Left cardiac atrium (tissue), 4 donors: Measurements from ENCODE around the gene TEN1. TPM values are rescaled to one million over a fixed set of nuclear protein-coding genes. Genes with fewer than 3 reads are reported as not detected.

Experiments used
- ATAC-seq, 2 donors: fragments of 200-7000 bp; cut with Tn5 transposase; one replicate each; pipeline ENCODE4 v1.9.1; 2020; ENCODE audit warnings: mild to moderate bottlenecking in 2 of 2, moderate library complexity in 2 of 2
- DNase-seq: peaks from one replicate; pipeline ENCODE4 v3.0.0-alpha.2; 2020
- intact Hi-C, 2 donors: fragments of 100-400 bp; cut with DNase I; formaldehyde crosslinking; loops; one replicate each; pipeline versions ENCODE4 v1.14.1 to v1.15.1; 2022 to 2023
- total RNA-seq, 2 donors: library from RNA; stranded (reverse); fragmentation: NEBNext Ultra II Directional; extraction: Animal tissue kit (Norgen Biotek cat#: 25700); gene quantifications; one replicate each; pipeline ENCODE4 v1.2.1, GENCODE V29; 2021
- donor health status: DM: no; HTN: yes; CAD: no.
- donor health status: DM: no; HTN: yes; CAD: no; lungs with severe emphysema.
- donor health status: DM: yes; HTN: yes; CAD: no.
- donor health status: Dilated cardiomyopathy.

TEN1 gene
- total RNA-seq, 2 donors from 2014 or later: 10.2 to 12.2 TPM

DNA sequence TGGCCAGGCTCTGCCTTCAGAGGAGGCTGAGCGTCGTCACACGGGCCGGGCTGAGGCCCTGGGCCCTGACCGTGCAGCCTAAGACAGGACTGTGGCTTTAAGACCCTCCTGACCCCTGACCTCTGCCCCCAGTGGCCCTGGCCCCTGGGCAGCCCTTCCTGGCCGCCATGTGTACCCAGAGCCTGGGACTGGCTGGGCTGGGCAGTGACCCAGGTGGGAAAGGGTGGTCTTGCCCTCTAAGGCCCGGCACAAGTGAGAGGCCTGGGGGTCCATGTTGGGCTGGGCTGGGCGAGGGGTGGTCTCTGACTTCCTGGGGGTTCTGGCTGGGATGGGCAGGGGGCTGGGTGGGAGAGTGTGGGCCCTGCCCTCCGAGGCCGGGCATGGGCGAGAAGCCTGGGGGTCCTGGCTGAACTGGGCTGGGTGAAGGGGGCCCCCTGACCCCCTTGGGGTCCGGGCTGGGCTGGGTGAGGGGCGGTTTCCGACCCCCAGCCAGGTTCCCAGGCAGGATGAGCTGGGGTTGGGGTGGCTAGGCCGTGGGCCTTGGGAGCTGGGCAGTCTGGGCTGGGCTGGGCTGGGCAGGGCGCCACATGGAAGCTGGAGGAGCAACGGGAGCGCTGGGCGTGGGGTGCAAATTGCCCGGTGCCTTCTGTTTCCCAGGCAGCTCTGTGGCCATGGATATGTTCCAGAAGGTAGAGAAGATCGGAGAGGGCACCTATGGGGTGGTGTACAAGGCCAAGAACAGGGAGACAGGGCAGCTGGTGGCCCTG, 21.9 kb downstream of the TEN1 start, which contains the start of gene CDK3:
Gene CDK3, plus strand, starts transcription at position 101 of the 767 bp plus-strand sequence. Its CDS starts 571 bp downstream, at position 672.
- intact Hi-C loops: no loop called here
- DNase-seq (peak; percentile 18), ATAC-seq (no peak)

DNA sequence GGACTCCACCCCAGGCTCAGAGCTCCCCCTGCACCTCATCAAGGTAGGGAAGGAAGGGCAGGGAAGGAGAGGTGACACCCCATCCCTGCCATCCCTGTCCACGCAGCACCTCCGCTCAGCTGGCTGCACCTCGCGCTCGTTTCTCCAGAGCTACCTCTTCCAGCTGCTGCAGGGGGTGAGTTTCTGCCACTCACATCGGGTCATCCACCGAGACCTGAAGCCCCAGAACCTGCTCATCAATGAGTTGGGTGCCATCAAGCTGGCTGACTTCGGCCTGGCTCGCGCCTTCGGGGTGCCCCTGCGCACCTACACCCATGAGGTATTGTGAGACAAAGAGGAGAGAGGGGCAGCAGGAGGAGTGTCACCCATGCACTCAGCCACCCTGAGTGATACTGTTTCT, 23.1 kb downstream of the TEN1 start:
- ATAC-seq (no peak), DNase-seq (peak; percentile 15)
- intact Hi-C loops: no loop called here

DNA sequence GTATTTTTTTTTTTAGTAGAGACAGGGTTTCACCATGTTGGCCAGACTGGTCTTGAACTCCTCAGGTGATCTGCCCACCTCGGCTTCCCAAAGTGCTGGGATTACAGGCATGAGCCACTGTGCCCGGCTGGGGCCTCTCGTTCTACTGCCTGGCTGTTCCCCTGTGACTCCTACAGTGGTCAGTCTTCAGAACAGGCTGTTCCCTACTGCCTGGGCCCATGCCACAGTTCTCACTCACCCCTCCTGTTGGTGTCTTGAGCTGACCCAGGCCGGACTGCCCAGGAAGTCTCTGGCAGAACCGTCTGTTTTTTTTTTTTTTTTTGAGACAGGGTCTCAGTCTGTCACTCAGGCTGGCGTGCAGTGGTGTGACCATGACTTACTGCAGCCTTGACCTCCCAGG, 24.9 kb downstream of the TEN1 start:
- intact Hi-C loops: no loop called here
- DNase-seq: no peak
- ATAC-seq: no peak

DNA sequence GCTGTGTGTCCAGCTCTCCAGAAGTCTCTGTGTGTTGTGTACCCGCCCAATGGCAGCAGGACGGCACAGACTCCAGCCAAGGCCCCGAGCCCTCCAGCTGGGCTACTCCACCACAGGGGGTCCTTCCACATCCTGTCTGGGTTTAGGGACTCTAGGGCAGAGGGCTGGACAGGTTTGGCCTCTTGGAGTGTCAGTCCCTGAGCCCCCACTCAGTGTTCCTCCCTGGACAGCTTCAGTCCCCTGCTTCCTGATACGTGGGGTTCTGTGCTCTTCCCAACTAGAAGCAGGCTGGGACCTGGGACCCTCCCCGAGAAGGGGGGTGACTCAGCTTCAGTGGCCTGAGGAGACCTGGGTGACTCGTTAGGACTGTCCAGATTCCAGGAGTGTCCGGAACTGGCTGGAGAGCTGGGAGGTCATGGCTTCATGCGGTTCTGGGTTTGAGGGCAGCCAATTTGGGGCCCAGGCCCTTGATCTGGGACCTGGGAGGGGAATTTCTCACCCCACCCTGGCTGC, 25.8 kb downstream of the TEN1 start:
- intact Hi-C loops: loop anchor here in 1 of 2 donors (5.0 kb wide), 1 partner anchor 98 kb away; no protein-coding TSS in a partner anchor
- DNase-seq (no peak), ATAC-seq (peak in 1 of 2 donors; percentile 4)

DNA sequence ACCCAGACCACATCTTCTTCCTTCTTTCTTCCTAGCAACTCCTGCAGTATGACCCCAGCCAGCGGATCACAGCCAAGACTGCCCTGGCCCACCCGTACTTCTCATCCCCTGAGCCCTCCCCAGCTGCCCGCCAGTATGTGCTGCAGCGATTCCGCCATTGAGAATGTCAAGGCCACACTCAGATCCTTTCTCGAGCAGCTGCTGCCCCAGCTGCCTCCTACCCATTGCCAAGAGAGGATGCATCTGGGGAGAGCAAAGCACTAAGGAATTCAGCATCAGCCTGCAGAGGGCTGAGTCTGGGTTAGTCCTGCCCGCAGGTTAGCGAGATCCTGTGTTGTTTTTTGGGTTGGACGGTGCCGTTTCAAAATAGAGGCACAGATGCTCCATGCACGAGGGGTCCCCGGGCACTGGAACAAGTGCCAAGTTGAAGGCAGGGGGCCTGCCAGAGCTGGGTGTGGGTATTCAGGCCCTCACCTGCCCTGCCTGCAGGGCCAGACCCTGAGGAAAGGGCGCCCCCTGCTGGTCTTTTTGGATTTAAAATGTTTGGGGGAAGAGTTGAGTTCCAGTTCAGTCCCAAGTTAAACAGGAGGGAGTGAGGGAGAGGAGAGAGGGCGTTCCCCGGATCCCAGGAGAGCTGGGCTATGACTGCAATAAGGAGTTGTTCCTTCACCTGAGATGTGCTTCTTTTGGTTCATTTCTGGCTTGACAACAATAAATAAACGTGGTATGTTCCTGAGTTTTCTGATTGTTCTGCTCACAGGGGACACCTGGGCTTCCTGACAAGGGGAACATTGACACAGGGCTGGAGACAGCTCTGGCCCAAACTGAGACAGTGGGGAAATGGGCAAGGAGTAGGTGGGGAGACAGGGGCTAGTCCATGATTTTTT, 26.5 kb downstream of the TEN1 start:
- DNase-seq: peak; percentile 82
- intact Hi-C loops: loop anchor here (2.0 to 5.0 kb wide), 2 partner anchors 98 to 101 kb away; partner anchors contain the start of gene MRPL38 (in 1 of the 2)
- ATAC-seq: peak; percentile 66 to 74

DNA sequence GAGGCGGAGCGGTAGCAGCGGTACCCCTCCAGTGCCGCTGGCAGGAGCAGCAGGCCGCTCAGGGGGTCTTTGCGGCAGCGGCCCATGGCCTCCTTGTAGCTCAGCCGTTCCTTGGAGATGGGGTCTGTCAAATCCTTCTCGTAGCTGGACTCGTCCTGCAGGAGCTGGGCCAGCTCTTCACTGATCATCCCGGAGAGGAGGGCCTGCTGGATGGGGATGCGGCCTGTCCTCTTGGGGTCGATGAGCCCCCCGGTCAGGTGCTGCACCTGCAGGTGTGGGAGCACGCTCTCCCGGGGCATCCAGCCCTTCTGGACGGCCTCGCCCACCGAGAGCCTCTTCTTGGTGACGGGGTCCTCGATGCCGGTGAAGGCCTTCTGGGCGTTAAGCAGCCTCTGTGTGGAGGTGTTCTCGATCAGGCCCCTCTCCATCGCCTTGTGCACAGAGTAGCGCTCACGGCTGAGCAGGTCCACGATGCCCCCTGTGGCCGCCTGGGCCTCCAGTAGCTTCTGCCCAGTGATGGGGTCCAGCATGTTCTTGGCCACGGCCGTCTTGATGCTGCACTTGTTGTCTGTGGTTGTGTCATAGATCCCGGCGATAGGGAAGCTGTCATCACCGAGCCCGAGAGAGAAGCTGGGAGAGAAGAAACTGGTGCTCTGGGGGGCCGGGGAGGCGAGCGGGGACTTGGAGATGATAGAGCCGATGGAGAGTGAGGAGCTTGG, 28.2 kb downstream of the TEN1 start:
- ATAC-seq: no peak
- DNase-seq: no peak
- intact Hi-C loops: loop anchor here (2.0 to 5.0 kb wide), 2 partner anchors 100 to 102 kb away; partner anchors contain the start of gene MRPL38 (in 1 of the 2)

DNA sequence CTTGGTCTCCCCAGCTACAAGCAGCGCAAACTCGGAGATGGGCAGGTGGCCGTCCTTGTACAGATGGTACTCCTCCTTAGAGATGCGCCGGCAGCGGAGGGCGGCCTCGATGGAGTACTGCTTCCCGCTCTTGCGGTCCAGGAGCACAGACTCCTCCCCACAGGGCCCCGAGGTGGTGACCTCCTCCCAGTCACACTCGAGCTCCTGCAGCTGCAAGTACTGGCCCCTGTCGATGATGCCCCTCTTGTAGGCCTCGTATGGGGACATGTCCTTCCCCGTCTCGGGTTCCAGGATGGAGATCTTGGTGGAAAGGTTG, 28.8 kb downstream of the TEN1 start:
- DNase-seq: no peak
- intact Hi-C loops: loop anchor here (2.0 to 5.0 kb wide), 2 partner anchors 101 to 103 kb away; partner anchors contain the start of gene MRPL38 (in 1 of the 2)

DNA sequence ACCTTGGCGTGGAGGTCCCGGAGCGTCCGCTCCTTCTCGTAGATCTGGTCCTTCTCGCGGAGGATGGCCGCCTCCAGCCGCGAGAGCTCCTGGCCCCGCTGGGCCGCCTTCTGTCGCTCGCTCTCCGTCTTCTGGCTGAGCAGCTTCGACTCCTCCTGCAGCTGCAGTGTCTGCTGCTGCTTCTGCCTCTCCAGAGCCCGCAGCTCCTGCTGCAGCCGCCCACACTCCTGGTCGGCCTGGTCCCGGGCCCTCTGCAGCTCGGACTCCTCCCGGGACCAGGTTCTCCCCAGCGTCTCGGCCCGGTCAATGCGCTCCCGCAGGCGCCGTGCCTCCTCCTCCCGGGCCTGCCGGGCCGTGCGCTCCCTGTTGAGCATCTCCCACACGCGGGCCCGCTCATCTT, 29.2 kb downstream of the TEN1 start:
- ATAC-seq (no peak), DNase-seq (no peak)
- intact Hi-C loops: loop anchor here in 1 of 2 donors (5.0 kb wide), 1 partner anchor 101 kb away; no protein-coding TSS in a partner anchor

More for the DNA sequence above, 28.8 kb downstream of the TEN1 start:
- ATAC-seq: no peak

DNA sequence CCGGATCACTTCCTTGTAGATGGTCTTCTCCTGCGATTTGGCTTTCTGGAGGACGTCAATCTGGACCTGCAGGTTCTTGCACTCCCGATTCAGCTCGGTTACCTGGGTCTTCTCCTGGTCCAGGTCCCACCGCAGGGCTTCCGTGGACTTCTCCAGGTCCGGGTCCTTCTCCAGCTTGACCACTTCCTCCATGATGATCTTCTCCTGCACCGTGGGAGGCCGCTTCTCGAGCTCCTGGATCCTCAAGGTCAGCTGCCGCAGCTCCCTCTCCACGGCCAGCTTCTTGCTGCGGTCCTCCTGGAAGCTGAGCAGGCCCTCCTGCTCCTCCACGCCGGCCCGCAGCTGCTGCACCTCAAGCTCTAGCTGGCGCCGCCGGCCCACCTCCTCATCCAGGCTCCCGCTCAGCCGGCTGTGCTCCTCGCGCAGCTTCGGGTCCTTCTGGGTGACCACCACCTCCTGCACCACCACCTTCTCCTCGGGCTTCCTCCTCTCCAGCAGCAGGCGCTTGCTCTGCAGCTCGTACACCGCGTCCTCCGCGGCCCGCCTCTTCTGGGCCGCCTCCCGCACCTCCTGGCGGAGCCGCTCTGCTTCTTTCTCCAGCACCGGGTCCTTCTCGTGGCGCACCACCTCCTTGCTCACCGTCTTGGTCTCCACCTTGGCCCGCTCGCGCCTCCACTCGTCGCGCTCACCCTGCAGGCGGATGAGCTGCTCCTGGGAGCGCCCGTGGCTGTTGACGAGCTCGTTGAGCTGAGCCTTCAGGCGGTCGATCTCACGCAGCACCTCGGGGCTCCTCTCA, 29.8 kb downstream of the TEN1 start:
- DNase-seq (no peak), ATAC-seq (no peak)
- intact Hi-C loops: loop anchor here in 1 of 2 donors (5.0 kb wide), 1 partner anchor 102 kb away; no protein-coding TSS in a partner anchor

DNA sequence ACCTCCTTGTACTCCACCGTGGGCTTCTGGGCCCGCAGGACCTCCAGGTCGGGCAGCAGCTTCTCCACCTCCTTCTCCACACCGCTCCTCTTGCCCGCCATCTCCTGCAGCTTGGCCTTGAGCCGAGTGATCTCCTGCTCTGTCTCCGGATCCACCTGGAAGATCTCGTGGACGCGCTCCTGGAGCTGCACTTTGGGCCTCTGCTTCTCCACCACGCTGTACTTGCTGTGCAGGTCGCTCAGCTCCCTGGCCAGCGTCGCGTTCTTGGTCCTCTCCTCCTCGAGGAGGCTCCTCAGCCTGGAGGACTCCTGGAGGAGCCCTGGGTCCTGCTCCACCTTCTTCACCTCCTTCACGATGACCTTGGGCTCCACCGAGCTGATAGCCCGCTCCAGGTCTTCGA, 30.4 kb downstream of the TEN1 start:
- no peak for DNase-seq
- intact Hi-C loops: loop anchor here in 1 of 2 donors (5.0 kb wide), 1 partner anchor 102 kb away; no protein-coding TSS in a partner anchor
- no peak for ATAC-seq

DNA sequence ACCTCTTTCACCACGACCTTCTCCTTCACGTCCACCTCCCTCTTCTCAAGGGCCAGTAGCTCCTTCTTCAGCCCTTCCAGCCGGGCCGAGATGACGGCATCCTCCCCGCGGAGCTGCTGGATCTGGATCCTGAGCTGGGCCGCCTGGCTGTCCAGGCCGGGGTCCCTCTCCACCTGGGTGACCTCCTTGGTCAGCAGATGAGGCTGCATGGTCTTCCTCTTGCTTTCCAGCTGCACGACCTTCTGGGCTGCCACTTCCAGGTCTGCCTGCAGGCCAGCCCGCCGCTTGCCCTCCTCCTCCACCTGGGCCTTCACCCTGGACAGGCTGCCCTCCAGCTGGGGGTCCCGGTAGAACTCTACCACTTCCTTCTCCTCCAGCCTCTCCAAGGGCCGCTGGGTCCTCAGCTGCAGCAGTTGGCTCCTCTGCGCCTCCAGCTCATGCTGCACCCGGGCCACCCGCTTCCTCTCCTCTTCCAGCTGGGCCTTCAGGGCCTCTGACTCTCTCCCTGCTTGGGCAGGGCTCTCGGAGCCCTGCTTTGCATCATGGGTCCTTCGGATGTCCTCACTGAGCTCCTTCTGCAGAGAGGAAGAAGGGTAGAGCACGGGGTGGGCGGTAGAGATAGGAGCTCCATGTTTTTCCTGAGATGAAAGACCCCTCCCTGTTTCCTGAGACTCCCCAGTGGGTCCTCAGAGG, 31.1 kb downstream of the TEN1 start:
- DNase-seq (no peak), ATAC-seq (no peak)
- intact Hi-C loops: loop anchor here in 1 of 2 donors (5.0 to 10.0 kb wide), 2 partner anchors 103 to 285 kb away; no protein-coding TSS in a partner anchor

DNA sequence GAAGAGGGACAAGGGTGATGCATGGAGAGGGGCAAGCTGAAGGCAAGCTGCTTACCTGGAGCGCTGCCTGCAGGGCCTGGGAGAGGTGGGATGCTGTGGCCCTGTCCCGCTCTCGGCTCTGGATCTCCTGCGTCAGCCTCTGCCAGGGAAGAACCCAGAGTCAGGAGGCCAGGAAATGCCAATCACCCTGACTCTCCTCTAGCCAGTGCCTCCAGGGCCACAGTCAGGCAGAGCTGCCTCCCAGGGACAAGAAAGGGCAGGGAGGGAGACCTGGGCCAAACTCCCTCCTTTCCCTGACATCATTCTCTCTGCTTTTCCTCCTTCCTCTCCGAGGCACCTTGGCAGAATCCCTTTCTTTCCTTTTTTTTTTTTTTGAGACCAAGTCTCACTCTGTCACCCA, 32.9 kb downstream of the TEN1 start:
- ATAC-seq: no peak
- DNase-seq: no peak
- intact Hi-C loops: loop anchor here in 1 of 2 donors (10.0 kb wide), 1 partner anchor 283 kb away; no protein-coding TSS in a partner anchor

DNA sequence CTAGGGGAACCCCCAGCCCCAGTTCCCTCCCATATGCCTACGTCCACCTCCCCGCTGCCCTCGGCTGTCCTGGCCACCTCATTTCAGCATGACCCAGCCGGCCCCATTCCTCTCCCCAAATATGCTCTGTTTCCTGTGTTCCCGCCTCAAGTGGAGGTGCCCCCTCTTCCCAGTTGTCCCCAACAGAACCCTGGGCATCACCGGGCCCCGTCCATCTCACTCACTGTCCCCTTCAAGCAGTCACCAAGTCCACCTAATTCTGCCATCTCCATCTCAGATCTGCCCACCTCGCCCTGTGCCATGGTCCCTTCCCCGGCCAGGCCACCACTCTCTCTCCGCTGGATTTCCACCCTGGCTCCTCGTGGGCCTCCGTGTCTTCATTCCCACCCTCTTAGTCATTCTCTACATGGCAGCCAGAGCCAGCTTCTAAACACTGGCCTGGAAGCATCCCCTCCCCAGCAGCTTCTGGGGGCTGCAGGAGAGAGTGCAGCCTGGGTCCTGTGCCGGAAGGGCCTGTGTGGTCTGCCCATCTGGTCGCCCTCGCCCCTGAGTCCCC, 34.4 kb downstream of the TEN1 start:
- intact Hi-C loops: loop anchor here in 1 of 2 donors (10.0 kb wide), 1 partner anchor 281 kb away; no protein-coding TSS in a partner anchor

DNA sequence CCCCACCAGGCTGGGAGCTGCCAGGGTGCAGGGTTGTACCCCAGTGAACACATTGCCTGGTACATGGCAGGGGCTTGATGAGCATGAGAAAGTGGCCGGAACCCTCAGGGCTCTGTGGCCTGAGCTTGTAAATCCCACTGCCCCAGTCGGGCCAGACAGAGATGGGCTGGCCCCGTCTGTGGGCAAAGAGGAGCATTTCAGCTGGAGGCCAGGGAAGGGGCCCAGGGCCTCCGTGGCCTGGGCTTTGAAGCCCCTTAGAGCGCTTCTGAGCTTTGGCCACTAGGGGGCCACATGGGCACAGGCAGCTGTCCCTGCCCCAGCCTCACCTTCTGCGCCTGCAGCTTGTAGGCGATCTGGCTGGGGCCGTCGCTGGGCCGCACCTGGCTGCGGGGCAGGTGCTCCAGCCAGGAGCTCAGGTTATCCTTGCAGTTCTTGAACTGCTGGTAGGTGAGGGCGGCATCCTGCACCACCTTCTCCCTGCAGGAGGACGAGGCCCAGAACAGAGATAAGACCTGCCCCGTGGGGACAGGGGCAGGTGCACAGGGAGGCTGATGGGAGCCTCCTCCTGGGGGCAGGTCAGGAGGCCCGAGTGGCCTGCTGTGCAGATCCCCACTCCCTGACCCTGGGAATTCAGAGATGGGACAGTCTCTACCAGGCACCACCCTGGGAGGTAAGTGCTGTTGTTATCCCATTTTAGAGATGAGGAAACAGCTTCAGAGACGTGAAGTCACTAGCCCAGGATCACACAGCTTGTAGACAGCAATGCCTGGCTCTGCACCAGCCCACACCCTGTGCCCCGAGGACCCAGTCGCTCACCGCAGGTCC, 35.3 kb downstream of the TEN1 start:
- DNase-seq (peak; percentile 70), ATAC-seq (peak; percentile 85 to 88)
- intact Hi-C loops: loop anchor here in 1 of 2 donors (10.0 kb wide), 1 partner anchor 280 kb away; no protein-coding TSS in a partner anchor

More for the DNA sequence above, 34.4 kb downstream of the TEN1 start:
- ATAC-seq: no peak
- DNase-seq: no peak

DNA sequence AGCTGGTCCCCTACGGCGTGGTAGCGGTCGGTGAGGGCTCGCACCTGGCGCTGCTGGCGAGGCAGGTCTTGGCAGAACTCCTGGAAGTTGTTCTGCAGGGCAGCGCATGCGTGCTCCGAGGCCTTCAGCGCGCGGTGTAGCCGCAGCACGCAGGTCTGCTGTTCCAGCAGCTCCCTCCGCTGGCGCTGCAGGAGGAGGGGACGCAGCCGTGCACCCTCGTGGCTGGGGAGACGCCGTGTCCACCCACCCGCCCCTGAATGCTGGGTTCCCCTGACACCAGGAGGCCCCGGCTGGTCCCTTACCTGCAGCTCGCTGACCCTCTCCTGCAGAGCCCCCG, 35.9 kb downstream of the TEN1 start:
- ATAC-seq: no peak
- intact Hi-C loops: loop anchor here in 1 of 2 donors (10.0 kb wide), 1 partner anchor 280 kb away; no protein-coding TSS in a partner anchor
- DNase-seq: no peak
